C1 segment of cervical spinal cord (tissue), 14 donors: ENCODE measurements around the gene PHLDB3.
"Not testable (repeated sequence)": the region's sequence is repeated elsewhere in the genome, so short reads cannot be mapped to it uniquely, and the experiment has no call there.

Experiments
- DNase-seq, 14 donors: peaks; one replicate each; lab custom pipeline; 2025; lab: John Stamatoyannopoulos, UW

The PHLDB3 gene

DNA sequence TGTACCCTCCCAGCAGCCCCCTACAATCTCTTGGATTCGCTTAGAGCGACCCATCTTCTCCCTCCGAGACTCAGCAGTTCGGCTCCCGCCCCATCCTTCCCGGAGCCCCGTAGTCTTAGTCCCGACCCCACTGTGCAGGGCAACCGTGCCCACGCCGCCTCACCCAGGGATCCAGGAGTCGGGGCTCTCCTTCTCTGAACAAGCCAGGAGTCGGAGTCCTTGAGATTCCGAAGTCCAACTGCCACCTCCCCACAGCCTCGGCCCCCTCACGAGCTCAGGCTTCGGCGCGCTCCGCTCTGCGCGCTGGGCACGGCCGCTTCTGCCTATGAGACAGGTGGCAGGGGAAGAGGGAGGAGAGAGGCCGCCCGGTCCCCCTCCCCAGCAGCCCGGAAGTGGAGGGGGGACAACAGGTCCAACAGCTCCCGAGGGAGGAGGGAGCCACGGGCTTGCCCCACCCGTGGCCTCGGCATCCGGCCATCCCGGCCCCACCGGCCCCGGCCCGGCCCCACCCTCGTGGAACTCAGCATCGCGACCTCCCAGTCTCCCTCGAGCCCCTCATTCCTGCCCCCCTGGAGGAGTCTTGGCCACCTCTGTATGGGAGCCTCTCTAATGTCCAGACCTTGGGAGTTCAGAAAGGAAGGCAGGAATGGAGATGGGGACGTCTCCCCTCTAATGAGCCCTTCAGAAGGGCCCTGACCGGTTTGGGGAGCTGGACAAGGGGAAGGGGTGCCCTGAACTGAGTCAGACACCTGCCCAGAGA lies at the start of gene PHLDB3:
TSS of gene PHLDB3 (minus strand) at position 321 of the 760 bp plus-strand sequence. CDS start 628 bp downstream, outside the sequence.
- DNase-seq, result peak in 6 of 14 donors; percentile 1 to 65 (median 49)

DNA sequence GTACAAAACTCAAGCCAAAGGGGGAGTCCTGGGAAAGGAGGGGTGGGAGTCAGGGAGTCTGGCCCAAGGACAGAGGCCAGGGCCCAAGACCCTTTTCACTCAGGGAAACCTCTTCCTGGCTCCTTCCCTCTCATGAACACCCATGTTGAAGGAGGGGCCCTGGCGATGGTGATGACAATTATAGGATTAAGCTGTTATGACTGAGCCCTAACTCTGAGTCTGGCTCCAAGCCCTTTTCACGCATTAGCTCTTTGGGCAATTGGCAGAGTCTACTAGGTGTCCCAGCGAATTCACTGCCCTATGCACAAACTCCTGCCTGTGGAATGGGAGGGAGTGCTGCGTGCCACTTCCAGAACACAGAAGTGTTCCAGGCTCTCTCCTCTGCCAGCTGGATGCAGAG lies 49.1 kb upstream of the PHLDB3 start:
- DNase-seq, result no peak

DNA sequence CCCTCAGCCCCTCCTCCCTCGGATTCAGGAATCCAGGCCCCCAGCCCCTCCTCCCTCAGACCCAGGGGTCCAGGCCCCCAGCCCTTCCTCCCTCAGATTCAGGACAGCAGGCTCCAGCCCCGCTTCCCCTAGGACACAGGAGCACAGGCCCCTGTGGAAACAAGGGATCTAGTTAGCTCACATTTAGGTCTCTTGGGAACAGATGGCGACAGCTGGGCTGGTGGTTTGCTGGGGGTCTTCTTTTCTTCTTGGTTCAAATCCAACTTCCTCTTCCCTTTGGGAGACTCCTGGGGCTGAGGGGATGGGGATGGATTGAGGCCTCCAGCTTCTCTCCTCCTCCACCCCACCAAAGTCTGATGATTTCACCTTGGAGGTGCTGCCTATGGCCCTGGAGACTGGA lies 48.1 kb upstream of the PHLDB3 start:
- DNase-seq, result no peak

DNA sequence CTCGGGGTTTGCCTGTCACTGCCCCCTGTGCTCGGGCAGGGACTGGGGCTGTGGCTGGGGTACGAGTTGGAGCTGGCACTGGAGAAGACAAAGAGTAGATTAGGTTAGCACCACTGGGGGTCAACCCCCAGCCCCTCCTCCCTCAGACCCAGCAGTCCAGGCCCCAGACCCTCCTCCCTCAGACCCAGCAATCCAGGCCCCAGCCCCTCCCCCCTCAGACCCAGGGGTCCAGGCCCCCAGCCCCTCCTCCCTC lies 47.6 kb upstream of the PHLDB3 start:
- no peak for DNase-seq

DNA sequence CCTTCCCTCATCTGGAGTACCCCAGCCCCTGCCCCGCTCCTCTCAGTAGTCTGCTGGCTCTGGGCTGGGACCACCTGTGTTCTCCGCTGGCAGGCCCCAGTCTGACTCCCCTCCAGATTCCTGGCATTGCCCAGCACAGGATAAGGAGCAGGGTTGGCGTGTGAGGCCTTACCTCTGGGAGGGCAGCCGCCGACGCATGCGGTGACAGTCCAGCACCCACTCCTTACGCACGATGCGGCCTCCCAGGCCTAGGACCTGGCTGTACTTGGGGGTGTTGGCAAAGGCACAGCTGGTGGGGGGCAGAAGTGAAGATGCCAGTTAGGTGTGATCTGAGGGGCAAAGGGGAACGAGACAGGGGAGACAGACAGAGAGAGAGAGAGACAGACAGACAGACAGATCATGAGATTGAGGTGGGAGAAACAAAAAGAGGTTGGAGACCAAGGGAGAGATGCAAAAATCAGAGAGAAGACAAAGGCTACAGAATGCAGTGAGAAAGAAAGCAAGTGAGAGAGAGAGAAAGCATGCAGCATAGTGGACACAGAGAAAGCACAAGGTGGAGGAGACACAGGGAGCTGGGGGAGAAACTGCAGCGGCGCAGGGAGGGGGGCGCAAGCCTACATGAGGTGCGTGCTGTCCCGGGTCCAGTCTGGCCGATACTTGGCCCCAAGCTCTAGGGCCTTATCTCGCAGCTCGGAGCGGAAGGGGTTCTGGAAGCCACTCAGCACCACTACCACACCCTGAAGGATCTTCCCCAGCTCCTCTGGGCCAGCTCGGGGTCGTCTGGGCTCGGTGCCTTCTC lies 47.1 kb upstream of the PHLDB3 start:
- DNase-seq, result no peak

DNA sequence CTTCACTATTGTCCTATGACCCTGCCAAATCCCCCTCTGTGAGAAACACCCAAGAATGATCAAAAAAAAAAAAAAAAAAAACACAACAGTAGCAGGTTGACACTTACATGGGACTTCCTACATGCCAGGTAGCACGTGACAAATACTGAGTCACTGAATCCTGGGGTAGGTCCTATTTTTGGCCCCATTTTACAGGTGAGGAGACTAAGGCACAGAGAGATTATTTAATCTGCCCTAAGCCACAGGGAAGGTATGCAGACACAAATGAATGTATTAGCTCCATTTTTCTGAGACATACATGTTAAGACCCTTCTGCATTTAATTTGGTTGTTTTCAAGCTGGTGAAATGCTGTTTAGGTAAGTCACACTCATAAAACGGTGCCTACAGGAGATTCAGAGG lies 44.2 kb upstream of the PHLDB3 start:
- DNase-seq, result no peak

DNA sequence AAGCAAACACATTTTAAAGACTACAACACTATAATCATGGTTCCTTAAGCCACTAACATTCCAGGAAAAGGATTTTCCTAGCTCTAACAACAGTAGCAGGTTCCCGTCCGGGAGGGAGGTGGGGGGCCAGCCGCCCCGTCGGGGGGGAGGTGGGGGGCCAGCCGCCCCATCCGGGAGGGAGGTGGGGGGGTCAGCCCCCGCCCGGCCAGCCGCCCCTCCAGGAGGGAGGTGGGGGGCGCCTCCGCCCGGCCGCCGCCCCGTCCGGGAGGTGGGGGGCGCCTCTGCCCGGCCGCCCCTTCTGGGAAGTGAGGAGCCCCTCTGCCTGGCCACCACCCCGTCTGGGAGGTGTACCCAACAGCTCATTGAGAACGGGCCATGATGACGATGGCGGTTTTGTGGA lies 43.4 kb upstream of the PHLDB3 start:
- DNase-seq, result not testable (repeated sequence)

DNA sequence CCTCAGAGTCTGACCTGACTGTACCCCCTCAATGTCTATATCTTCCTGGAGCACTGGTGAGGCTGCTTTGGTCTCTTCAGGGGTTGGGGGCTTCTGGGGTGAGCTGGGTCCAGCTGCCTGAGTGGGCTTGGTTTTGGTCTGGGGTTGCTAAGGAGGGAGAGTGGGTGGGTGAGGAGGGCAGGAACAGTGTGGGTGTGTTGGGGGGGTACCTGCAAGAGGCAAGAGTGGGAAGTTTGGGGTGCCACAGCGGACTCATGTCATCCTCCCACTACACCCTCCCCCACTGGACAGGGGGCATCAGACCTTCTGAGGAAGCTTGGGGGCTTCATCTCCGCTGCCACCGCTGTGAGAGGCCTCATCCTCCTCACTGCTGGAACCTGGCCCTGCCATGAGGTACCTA lies 42.0 kb upstream of the PHLDB3 start:
- DNase-seq, result no peak

DNA sequence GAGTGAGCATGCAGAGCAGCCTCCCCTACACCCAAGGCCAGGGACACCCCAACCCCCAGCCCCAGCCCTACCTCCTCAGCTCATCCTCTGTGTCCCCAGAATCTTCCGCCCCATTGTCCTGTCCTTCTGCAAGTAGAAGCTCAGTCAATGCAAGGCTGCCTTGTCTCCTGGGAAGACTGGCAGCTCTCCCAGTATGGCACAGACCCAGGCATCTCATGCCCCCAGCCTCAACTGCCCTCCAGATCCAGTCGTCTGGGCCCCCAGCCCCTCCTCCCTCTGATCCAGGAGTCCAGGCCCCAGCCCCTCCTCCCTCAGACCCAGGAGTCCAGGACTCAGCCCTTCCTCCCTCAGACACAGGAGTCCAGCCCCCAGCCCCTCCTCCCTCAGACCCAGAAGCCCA lies 41.4 kb upstream of the PHLDB3 start:
- peak in 7 of 14 donors; percentile 2 to 28 (median 9) for DNase-seq

DNA sequence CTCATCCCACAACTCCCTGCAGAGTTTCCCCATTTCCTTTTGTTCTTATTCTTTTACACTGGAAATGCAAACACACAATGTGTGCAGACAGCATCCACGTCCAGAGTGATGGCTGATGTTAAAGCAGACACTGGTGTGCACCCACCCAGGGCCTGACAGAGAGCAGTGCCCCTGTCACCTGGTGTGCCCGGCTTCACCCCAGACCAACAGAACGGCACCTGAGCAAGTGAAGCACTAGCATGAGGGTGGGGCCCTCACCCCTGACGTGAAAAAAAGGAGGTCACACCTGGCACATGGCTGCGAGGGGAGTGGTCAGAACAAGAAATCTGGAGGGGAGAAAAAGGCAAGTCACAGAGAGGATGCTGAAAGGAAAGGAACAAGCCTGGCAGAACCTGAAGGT lies 40.7 kb upstream of the PHLDB3 start:
- no peak for DNase-seq

DNA sequence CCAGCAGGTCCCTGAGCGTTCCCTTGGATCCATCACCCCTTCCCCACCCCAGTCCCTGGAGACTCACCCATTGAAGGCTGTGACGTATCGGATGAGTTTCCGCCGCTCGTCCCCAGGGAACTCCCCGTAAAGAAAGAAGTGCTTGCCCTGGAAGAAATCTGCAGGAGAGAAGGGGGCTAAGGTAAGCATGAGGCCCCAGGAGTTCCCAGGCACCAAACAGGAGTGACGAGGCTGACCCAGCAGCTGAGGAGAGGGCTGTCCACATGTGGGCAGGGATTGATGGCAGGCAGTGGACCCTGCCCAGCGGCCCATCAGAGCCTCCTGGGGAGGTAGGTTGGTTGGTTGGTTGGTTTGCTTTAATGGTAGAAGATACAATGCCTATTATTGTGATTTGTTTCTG lies 39.5 kb upstream of the PHLDB3 start:
- DNase-seq, result no peak

DNA sequence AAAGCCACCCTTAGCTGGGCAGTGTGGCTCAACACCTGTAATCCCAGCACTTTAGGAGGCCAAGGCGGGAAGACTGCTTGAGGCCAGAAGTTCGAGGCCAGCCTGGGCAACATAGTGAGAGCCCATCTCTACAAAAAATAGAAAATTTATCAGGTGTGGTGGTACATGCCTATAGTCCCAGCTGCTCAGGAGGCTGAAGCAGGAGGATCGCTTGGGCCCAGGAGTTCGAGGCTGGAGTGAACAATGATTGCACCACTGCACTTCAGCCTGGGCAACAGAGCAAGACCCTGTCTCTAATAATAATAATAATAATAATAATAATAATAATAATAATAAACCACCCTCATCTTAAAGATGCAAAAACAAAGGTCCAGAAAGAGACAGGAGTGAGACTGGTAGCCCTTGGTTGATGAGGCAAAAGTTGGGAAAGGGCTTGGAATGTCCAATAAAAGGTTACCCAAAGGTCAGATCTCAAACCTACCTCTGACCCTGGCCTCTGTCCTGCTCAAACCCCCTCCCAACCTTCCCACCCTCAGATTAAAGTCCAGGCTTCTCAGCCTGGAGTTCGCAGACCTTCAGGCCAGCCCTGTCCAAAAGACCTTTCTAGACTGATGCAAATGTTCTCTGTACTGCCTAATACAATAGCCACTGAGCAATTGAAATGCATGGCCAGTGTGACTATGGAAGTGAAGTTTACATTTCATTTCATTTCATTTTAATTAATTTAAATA lies 37.5 kb upstream of the PHLDB3 start:
- no peak for DNase-seq

DNA sequence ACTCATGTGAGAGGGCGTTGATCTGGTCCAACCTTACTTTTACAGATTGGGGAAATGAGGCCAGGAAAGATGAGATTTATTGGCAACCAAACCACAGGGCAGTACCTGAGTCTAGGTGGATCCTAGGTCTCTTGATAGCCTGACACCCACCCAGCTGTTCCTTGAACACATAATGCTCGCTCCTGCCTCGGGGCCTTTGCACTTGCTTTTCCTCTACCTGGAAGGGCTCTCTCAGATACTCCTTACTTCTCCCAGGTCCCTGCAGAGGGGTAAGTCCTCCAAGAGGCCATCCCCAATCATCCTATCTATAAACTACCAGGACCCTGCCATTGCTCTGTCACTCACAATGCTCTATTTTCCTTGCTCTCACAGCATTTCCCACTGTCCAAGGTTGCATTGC lies 35.8 kb upstream of the PHLDB3 start:
- no peak for DNase-seq

DNA sequence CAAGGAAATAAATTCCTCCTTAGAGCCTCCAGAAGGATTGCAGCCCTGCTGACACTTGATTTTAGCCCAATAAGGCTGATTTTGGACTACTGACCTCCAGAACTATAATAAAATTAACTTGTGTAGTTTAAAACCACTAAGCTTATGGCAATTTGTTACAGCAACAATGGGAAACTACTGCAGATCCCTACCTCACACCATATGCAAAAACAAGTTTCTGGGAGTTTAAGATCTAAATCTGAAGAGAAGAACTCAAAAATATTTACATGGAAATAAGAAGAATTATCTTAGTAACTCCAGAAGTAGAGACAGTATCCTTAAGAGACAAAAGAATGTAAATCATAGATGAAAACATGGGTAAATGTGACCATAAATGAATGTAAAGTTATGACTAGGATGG lies 34.4 kb upstream of the PHLDB3 start:
- no peak for DNase-seq

DNA sequence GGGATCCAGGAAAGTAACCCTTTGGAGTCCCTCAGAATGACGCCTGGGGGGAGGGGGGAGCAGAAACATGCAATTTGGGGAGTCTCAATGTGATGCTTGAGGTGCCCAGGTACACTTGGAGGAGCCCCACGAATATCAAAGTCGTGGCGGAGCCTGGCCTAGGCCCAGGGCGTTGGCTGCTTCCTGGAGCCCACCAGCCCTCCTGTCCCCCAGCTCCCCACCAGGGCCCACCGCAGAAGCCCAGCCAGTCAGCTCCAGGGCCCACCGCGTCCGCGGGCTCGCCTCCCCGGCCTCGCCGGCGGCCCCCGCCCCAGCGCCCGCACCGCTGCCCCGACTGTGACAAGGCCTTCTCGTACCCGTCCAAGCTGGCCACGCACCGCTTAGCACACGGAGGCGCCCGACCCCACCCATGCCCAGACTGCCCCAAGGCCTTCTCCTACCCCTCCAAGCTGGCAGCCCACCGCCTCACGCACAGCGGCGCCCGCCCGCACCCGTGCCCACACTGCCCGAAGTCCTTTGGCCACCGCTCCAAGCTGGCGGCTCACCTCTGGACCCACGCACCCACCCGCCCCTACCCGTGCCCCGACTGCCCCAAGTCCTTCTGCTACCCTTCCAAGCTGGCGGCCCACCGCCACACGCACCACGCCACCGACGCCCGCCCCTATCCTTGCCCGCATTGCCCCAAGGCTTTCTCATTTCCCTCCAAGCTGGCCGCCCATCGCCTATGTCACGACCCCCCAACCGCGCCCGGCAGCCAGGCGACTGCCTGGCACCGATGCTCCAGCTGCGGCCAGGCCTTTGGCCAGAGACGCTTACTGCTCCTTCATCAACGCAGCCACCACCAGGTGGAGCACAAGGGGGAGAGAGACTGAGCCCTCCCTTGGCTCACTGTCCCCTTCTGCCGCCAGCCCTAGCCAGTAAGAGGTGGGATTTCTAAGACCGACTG lies 30.5 kb upstream of the PHLDB3 start:
- peak in 11 of 14 donors; percentile 5 to 68 (median 25) for DNase-seq

DNA sequence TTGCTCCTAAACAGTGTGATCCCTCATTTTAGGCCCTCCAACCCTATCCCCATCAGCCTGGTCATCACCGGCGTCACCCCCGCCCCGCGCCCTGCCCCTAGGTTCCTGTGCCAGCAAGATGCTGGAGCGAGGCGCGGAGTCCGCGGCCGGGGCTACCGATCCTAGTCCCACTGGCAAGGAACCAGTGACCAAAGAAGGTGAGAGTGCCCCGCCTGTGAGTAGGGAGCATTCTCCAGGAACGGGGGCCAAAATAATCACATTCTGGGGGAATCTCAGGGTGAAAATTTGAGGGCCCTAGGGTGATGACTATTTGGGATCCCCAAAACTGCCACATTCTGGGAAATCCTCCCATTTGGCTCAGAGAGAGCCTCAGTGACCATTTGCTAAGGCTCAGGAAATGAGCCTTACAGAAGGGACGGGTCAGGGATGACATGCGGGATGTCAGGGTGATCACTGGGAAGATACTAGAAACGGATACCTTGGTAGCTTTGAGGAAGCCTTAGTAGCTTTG lies 29.8 kb upstream of the PHLDB3 start:
- DNase-seq, result peak in 2 of 14 donors; percentile 66 to 80

DNA sequence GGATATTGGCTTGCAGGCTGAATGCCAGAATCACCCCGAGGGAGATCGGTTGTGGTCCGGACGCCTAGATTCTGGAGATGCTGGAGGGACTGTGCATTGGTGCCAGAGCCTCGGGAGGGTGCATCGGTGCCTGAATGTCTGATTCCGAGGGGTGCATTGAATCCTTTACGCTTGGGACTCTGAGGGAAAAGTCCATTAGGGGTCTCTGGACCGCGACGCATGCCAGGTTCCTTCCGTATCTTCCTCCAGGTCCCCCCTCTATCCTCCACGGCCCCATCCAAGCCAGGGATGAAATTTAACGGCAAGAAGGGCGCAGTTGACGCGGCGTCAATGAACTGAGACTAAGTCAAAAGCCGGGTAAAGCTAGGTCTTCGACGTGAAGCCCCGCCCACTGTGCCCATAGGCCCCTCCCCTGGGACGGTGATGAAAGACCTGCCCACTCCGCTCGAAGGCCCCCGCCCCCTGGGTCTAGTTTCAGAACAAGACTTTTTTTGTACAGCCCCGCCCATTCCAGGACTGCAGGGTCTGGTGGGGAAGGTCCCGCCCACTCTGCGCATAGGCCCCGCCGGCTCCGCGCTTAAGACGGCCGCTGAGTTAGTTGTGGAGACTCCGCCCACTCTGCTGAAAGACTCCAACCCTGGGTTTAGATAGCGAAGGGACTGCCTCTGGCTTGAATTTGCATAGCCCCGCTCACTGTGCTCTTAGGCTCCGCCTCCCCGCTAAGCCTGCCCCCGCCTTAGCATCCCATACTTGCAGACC lies 29.2 kb upstream of the PHLDB3 start:
- DNase-seq, result peak; percentile 36 to 98 (median 84)

DNA sequence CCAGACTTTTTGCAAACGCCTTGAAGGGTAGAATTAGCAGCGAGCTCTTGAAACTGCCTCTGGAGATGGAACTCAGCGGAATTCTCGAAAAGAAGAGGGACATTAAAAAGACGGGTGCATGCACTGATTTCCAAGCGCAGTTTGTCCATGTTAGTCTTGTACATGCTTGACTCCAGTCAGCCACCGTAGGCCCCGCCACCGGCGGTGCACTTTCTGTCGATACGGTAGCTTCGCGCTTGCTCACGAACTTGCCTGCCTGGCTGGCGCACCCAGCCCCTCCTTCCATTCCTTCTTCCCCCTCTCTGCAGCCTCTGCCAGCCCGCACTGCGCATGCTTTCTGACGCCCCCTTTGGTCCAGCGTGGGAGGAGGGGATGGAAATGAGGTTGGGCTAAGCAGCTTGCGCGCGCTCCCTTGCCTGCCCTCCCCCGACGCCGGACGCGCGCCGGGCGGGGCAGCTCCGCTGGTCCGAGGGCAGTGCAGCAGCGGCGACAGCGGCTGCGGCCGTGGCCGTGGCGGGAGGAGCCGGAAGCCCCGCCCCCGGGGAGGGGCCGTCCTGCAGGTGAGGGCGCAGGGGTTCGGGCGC lies 28.5 kb upstream of the PHLDB3 start, which contains the start of gene ZNF575:
TSS of gene ZNF575 (plus strand) at position 227 of the 584 bp plus-strand sequence. CDS start 1,235 bp downstream, outside the sequence.
- DNase-seq, result peak; percentile 71 to 94 (median 88)

DNA sequence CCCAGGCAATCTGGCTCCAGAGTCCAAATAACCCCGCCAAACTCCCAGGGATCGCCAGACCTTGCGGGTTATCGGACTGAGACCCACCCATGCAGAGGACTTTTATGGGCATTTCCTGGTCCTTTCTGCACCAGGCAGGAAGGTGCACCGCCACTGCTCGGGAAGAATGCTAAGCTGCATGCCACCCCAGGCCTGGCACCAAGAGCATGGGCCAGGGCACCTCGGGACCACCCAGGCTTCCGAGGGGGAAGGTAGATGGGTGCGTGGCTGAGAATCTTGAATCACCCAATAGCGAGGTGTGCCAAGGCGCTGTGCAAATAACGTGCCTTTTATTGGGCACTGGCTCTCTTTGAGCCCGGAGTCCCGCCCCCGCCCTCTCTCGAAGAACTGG lies 28.0 kb upstream of the PHLDB3 start:
- DNase-seq, result peak in 5 of 14 donors; percentile 45 to 86 (median 55)
